Lower leg skin (tissue), 3 donors: ENCODE results near the gene CCDC106.

ENCODE experiments used
- CTCF ChIP-seq, 3 donors: fragments of 450-650 bp; IDR thresholded peaks; one replicate each; pipeline ENCODE4 v1.5.1; 2016; ENCODE audit warnings: antibody characterized with exemption in 3 of 3, mild to moderate bottlenecking in 3 of 3, moderate library complexity in 2 of 3
- POLR2A ChIP-seq, 2 donors: fragments of 450-650 bp; IDR thresholded peaks; one replicate each; pipeline ENCODE4 v1.6.1; 2016 to 2017; ENCODE audit warnings: antibody characterized with exemption in 2 of 2, mild to moderate bottlenecking in 1 of 2, moderate library complexity in 1 of 2

GRCh38 chr19:55696301-55697068 is 48.5 kb downstream of the CCDC106 start:
- TF ChIP-seq CTCF (IDR thresholded peaks at IDR 0.05) (no peak), POLR2A (IDR thresholded peaks at IDR 0.05) (no peak)
